GM10266 (cell line): ENCODE data around the gene RORC.

Experiments used
- DNase-seq: peaks from one replicate; pipeline ENCODE4 v3.0.0; 2012; ENCODE audit errors: extremely low spot score
- CTCF ChIP-seq: IDR thresholded peaks from 2 replicates; pipeline ENCODE4 v1.5.1; 2012; ENCODE audit warnings: mild to moderate bottlenecking, low read depth; ENCODE audit not compliant: control insufficient read depth, insufficient read depth; ENCODE audit errors: missing control alignments

The RORC gene

GRCh38 chr1:151799179-151800022 lies 32.2 kb downstream of the RORC start:
- no peak for TF ChIP-seq CTCF
- no peak for DNase-seq

- no peak for TF ChIP-seq CTCF
- DNase-seq, result no peak
Measured at GRCh38 chr1:151798571-151798970, 33.0 kb downstream of the RORC start.

- no peak for DNase-seq
- no peak for TF ChIP-seq CTCF
Measured at GRCh38 chr1:151790940-151791651, 40.5 kb downstream of the RORC start.

- TF ChIP-seq CTCF, result peak; percentile 59
- peak; percentile 99 for DNase-seq
Measured at GRCh38 chr1:151790071-151790939, 41.3 kb downstream of the RORC start, which contains the start of gene TDRKH. TSS of gene TDRKH (minus strand) at chr1:151790500. CDS start at chr1:151783022, 7,478 bp downstream.

- TF ChIP-seq CTCF, result no peak
- DNase-seq, result no peak
Measured at GRCh38 chr1:151787689-151788088, 43.9 kb downstream of the RORC start.

- DNase-seq, result no peak
Measured at GRCh38 chr1:151783796-151784195, 47.8 kb downstream of the RORC start.

More at GRCh38 chr1:151783796-151784195, 47.8 kb downstream of the RORC start:
- no peak for TF ChIP-seq CTCF
